H9 (cell line): ENCODE data around the gene PSMD8. TPM values are rescaled to one million over a fixed set of nuclear protein-coding genes. Genes with fewer than 3 reads are reported as not detected.
A peak's percentile ranks its signal among the peaks of the same experiment; 100 is the strongest.

Experiments used
- DNase-seq: peaks from one replicate; pipeline ENCODE4 v3.0.0-alpha.2; 2017
- H2AFZ ChIP-seq: one replicate; pipeline ENCODE4 v1.6.1; 2013; ENCODE audit warnings: mild to moderate bottlenecking, low read length, control low read depth, moderate library complexity
- H2AK5ac ChIP-seq: 2 replicates; pipeline ENCODE4 v1.6.1; 2013; ENCODE audit warnings: low read length, control low read depth, mixed read lengths; ENCODE audit not compliant: insufficient read length
- H2BK120ac ChIP-seq: one replicate; pipeline ENCODE4 v1.6.1; 2013; ENCODE audit warnings: low read depth, mild to moderate bottlenecking, low read length, control low read depth, inconsistent platforms; ENCODE audit not compliant: poor library complexity, severe bottlenecking
- H2BK12ac ChIP-seq: 2 replicates; pipeline ENCODE4 v1.6.1; 2013; ENCODE audit warnings: low read length, control low read depth, mixed read lengths, low read depth; ENCODE audit not compliant: insufficient read length
- H2BK15ac ChIP-seq: 2 replicates; pipeline ENCODE4 v1.6.1; 2013; ENCODE audit warnings: low read depth, low read length, control low read depth
- H2BK20ac ChIP-seq: one replicate; pipeline ENCODE4 v1.6.1; 2013; ENCODE audit warnings: low read depth, mild to moderate bottlenecking, low read length, control low read depth, inconsistent platforms; ENCODE audit not compliant: poor library complexity, severe bottlenecking
- H2BK5ac ChIP-seq: 2 replicates; pipeline ENCODE4 v1.6.1; 2013; ENCODE audit warnings: low read length, control low read depth, mixed read lengths; ENCODE audit not compliant: insufficient read length
- H3K14ac ChIP-seq: 2 replicates; pipeline ENCODE4 v1.6.1; 2013; ENCODE audit warnings: low read length, control low read depth; ENCODE audit not compliant: insufficient read depth
- H3K18ac ChIP-seq: 2 replicates; pipeline ENCODE4 v1.6.1; 2013; ENCODE audit warnings: low read depth, mild to moderate bottlenecking, mixed read lengths, low read length, control low read depth; ENCODE audit not compliant: insufficient read length
- H3K23ac ChIP-seq: 2 replicates; pipeline ENCODE4 v1.6.1; 2013; ENCODE audit warnings: low read length, control low read depth, mixed read lengths, low read depth; ENCODE audit not compliant: insufficient read length
- H3K23me2 ChIP-seq: 2 replicates; pipeline ENCODE4 v1.6.1; 2013; ENCODE audit warnings: low read depth, mild to moderate bottlenecking, mixed read lengths, low read length, control low read depth; ENCODE audit not compliant: insufficient read length, poor library complexity, severe bottlenecking
- H3K27ac ChIP-seq: 2 replicates; pipeline ENCODE4 v1.5.1; 2013; ENCODE audit warnings: low read length, control low read depth, mixed read lengths, low read depth; ENCODE audit not compliant: insufficient read length
- H3K27me3 ChIP-seq: 2 replicates; pipeline ENCODE4 v1.6.1; 2013; ENCODE audit warnings: low read length, control low read depth, inconsistent platforms; ENCODE audit not compliant: insufficient read depth
- H3K4ac ChIP-seq: 2 replicates; pipeline ENCODE4 v1.6.1; 2013; ENCODE audit warnings: low read depth, mild to moderate bottlenecking, control low read depth, inconsistent platforms, low read length, moderate library complexity
- H3K4me1 ChIP-seq: 2 replicates; pipeline ENCODE4 v1.6.1; 2013; ENCODE audit warnings: low read length, control low read depth, inconsistent platforms; ENCODE audit not compliant: insufficient read depth
- H3K4me2 ChIP-seq: 2 replicates; pipeline ENCODE4 v1.6.1; 2013; ENCODE audit warnings: low read length, control low read depth, mixed read lengths; ENCODE audit not compliant: insufficient read length, insufficient read depth
- H3K56ac ChIP-seq: 2 replicates; pipeline ENCODE4 v1.6.1; 2013; ENCODE audit warnings: low read depth, mild to moderate bottlenecking, mixed read lengths, low read length, control low read depth; ENCODE audit not compliant: insufficient read length
- H3K79me1 ChIP-seq: 2 replicates; pipeline ENCODE4 v1.6.1; 2013; ENCODE audit warnings: low read depth, mild to moderate bottlenecking, moderate library complexity, low read length, control low read depth, inconsistent platforms; ENCODE audit not compliant: insufficient read depth, poor library complexity, severe bottlenecking
- H3K79me2 ChIP-seq: 2 replicates; pipeline ENCODE4 v1.6.1; 2013; ENCODE audit warnings: low read length, control low read depth, inconsistent platforms; ENCODE audit not compliant: insufficient read depth
- H3K9ac ChIP-seq: 2 replicates; pipeline ENCODE4 v1.6.1; 2013; ENCODE audit warnings: low read length, control low read depth, mixed read lengths; ENCODE audit not compliant: insufficient read length; ENCODE audit errors: extremely low read depth
- H3K9me3 ChIP-seq: one replicate; pipeline ENCODE4 v1.6.1; 2013; ENCODE audit warnings: low read depth, low read length, inconsistent platforms; ENCODE audit not compliant: control insufficient read depth
- H3T11ph ChIP-seq: one replicate; pipeline ENCODE4 v1.6.1; 2013; ENCODE audit warnings: mild to moderate bottlenecking, low read length, control low read depth, inconsistent platforms
- H4K20me1 ChIP-seq: one replicate; pipeline ENCODE4 v1.6.1; 2013; ENCODE audit not compliant: control insufficient read depth, insufficient read length, insufficient read depth
- H4K5ac ChIP-seq: 2 replicates; pipeline ENCODE4 v1.6.1; 2013; ENCODE audit warnings: low read depth, mild to moderate bottlenecking, mixed read lengths, low read length, control low read depth; ENCODE audit not compliant: insufficient read length
- H4K8ac ChIP-seq: replicated peaks from 2 replicates; pipeline ENCODE4 v1.6.1; 2013; ENCODE audit warnings: low read length, control low read depth, mixed read lengths, low read depth; ENCODE audit not compliant: insufficient read length
- H4K91ac ChIP-seq: 2 replicates; pipeline ENCODE4 v1.6.1; 2013; ENCODE audit warnings: low read depth, mild to moderate bottlenecking, moderate library complexity, mixed read lengths, low read length, control low read depth; ENCODE audit not compliant: insufficient read length
- H3K27ac Mint-ChIP-seq, 3 experiments: 2 replicates in 2 of 3; 3 replicates in 1 of 3; pipeline ENCODE4 v1.8.0; 2020 to 2021; ENCODE audit warnings: mixed read lengths in 3 of 3, mild to moderate bottlenecking in 1 of 3, moderate library complexity in 1 of 3
- H3K27me3 Mint-ChIP-seq: 2 replicates; pipeline ENCODE4 v1.8.0; 2021; ENCODE audit warnings: low read depth, mild to moderate bottlenecking, moderate library complexity, mixed read lengths
- H3K36me3 Mint-ChIP-seq, 3 experiments: 2 replicates in 2 of 3; 3 replicates in 1 of 3; pipeline ENCODE4 v1.8.0; 2020 to 2021; ENCODE audit warnings: low read depth in 3 of 3, mixed read lengths in 3 of 3; ENCODE audit not compliant: insufficient read depth in 1 of 3
- H3K4me1 Mint-ChIP-seq, 2 experiments: 2 replicates each; pipeline ENCODE4 v1.8.0; 2020; ENCODE audit warnings: mixed read lengths in 2 of 2
- H3K4me3 Mint-ChIP-seq, 2 experiments: 2 replicates in 1 of 2; 3 replicates in 1 of 2; pipeline ENCODE4 v1.8.0; 2020 to 2021; ENCODE audit warnings: mild to moderate bottlenecking in 2 of 2, mixed read lengths in 2 of 2, moderate library complexity in 1 of 2
- H3K9me3 Mint-ChIP-seq, 2 experiments: 2 replicates in 1 of 2; 3 replicates in 1 of 2; pipeline ENCODE4 v1.8.0; 2020; ENCODE audit warnings: mild to moderate bottlenecking in 2 of 2, mixed read lengths in 2 of 2, moderate library complexity in 1 of 2
- CTCF ChIP-seq: fragments of 200-600 bp; sonication (generic); conservative IDR thresholded peaks from 3 replicates; pipeline ENCODE4 v1.8.0; 2021; ENCODE audit warnings: antibody characterized with exemption, mild to moderate bottlenecking
- WGBS: extraction: QIAGEN DNeasy Blood & Tissue Kit; methylation state at CpG from one replicate; pipeline ENCODE4 v1.1.7; 2013; ENCODE audit warnings: missing lambda C conversion rate, low lambda C conversion rate, mixed read lengths; ENCODE audit not compliant: insufficient read length; ENCODE audit errors: extremely low coverage; 5-methylcytosine and 5-hydroxymethylcytosine counted together
- total RNA-seq: library from RNA; stranded (reverse); gene quantifications from 2 replicates; pipeline ENCODE4 v1.2.1, GENCODE V29; 2021

The PSMD8 gene
- total RNA-seq, 1 experiment from 2014 or later = 189 TPM

GRCh38 chr19:38417146-38417543 is 42.8 kb downstream of the PSMD8 start:
- H2AK5ac ChIP-seq = no peak overlapping the region
- H3T11ph ChIP-seq = no peak overlapping the region
- no peak overlapping the region for H4K5ac ChIP-seq
- Mint-ChIP-seq H3K36me3 (no peaks in the 10 kb centered on the region), H3K4me1 (peaks cover 12 to 14% of the 10 kb centered on the region in 2 experiments), H3K4me3 (peak overlapping the region; percentile 84), H3K27me3 (peaks cover 29% of the 10 kb centered on the region), H3K27ac (peak overlapping the region in 2 of 3 experiments; percentile 10 to 56; a peak in 1 of 7 replicates), H3K9me3 (no peaks in the 10 kb centered on the region)
- no peak for DNase-seq
- no peak overlapping the region for H2BK120ac ChIP-seq
- H3K18ac ChIP-seq = no peak overlapping the region
- no peak overlapping the region for H2AFZ ChIP-seq
- no peak overlapping the region for H3K4ac ChIP-seq
- H3K14ac ChIP-seq = no peak overlapping the region
- H3K56ac ChIP-seq = no peak overlapping the region
- H3K23ac ChIP-seq = no peak overlapping the region
- no peaks in the 10 kb centered on the region for H3K27me3 ChIP-seq
- H4K8ac ChIP-seq = no peak overlapping the region
- no peak overlapping the region for H2BK12ac ChIP-seq
- H4K91ac ChIP-seq = no peak overlapping the region
- H3K9me3 ChIP-seq = no peaks in the 10 kb centered on the region
- H3K23me2 ChIP-seq = peaks cover 14% of the 10 kb centered on the region
- no peak overlapping the region for H3K27ac ChIP-seq
- H2BK15ac ChIP-seq = no peak overlapping the region
- no peak overlapping the region for H2BK5ac ChIP-seq
- no peak overlapping the region for H3K9ac ChIP-seq
- peak overlapping the region; percentile 45 for H3K4me2 ChIP-seq
- WGBS = no CpG with 5 or more reads among the region's 8 CpGs
- no peaks in the 10 kb centered on the region for H3K79me1 ChIP-seq
- no peaks in the 10 kb centered on the region for H3K4me1 ChIP-seq
- H2BK20ac ChIP-seq = no peak overlapping the region
- no peak for TF ChIP-seq CTCF
- H4K20me1 ChIP-seq = no peaks in the 10 kb centered on the region
- no peaks in the 10 kb centered on the region for H3K79me2 ChIP-seq
